Measurements from ENCODE around the gene SYNRG.
"Not testable (repeated sequence)": the region's sequence is repeated elsewhere in the genome, so short reads cannot be mapped to it uniquely, and the experiment has no call there.

SYNRG gene

GRCh38 chr17:37609170-37610040 is at the start of gene SYNRG:
Gene SYNRG (minus strand): TSS chr17:37609418. CDS start chr17:37609355, 63 bp downstream.
- DNase-seq (ENCODE audit: low read depth), result peak; percentile 89

- DNase-seq (ENCODE audit: low read depth), result no peak
Measured at GRCh38 chr17:37657202-37657601, 48.0 kb upstream of the SYNRG start.

GRCh38 chr17:37651849-37652248 is 42.6 kb upstream of the SYNRG start:
- no peak for DNase-seq (ENCODE audit: low read depth)

GRCh38 chr17:37650419-37651003 is 41.3 kb upstream of the SYNRG start:
- no peak for DNase-seq (ENCODE audit: low read depth)

GRCh38 chr17:37648555-37648954 is 39.3 kb upstream of the SYNRG start:
- DNase-seq (ENCODE audit: low read depth), result no peak

GRCh38 chr17:37647856-37648255 is 38.6 kb upstream of the SYNRG start:
- no peak for DNase-seq (ENCODE audit: low read depth)

- DNase-seq (ENCODE audit: low read depth), result no peak
Measured at GRCh38 chr17:37643869-37644268, 34.7 kb upstream of the SYNRG start.

GRCh38 chr17:37643118-37643766 is 34.0 kb upstream of the SYNRG start, which contains the start of gene DDX52:
Gene DDX52 (minus strand): TSS chr17:37643446. CDS start chr17:37643420, 26 bp downstream.
- DNase-seq (ENCODE audit: low read depth), result peak; percentile 77

- DNase-seq (ENCODE audit: low read depth), result no peak
Measured at GRCh38 chr17:37642681-37643080, 33.5 kb upstream of the SYNRG start.

GRCh38 chr17:37640015-37640414 is 30.8 kb upstream of the SYNRG start:
- DNase-seq (ENCODE audit: low read depth), result no peak

GRCh38 chr17:37637956-37638355 is 28.7 kb upstream of the SYNRG start:
- no peak for DNase-seq (ENCODE audit: low read depth)

- DNase-seq (ENCODE audit: low read depth), result not testable (repeated sequence)
Measured at GRCh38 chr17:37616430-37616829, 7.2 kb upstream of the SYNRG start.

- no peak for DNase-seq (ENCODE audit: low read depth)
Measured at GRCh38 chr17:37614823-37615222, 5.6 kb upstream of the SYNRG start.

- DNase-seq (ENCODE audit: low read depth), result no peak
Measured at GRCh38 chr17:37614391-37614790, 5.2 kb upstream of the SYNRG start.

GRCh38 chr17:37610971-37611370 is 1.8 kb upstream of the SYNRG start:
- DNase-seq (ENCODE audit: low read depth), result no peak

- DNase-seq (ENCODE audit: low read depth), result not testable (repeated sequence)
Measured at GRCh38 chr17:37610041-37610420, 813 bp upstream of the SYNRG start.

- DNase-seq (ENCODE audit: low read depth), result no peak
Measured at GRCh38 chr17:37608351-37609169, 658 bp downstream of the SYNRG start.

- DNase-seq (ENCODE audit: low read depth), result no peak
Measured at GRCh38 chr17:37607637-37608331, 1.4 kb downstream of the SYNRG start.

- DNase-seq (ENCODE audit: low read depth), result no peak
Measured at GRCh38 chr17:37605813-37606505, 3.3 kb downstream of the SYNRG start.

GRCh38 chr17:37605081-37605480 is 4.1 kb downstream of the SYNRG start:
- no peak for DNase-seq (ENCODE audit: low read depth)

- DNase-seq (ENCODE audit: low read depth), result no peak
Measured at GRCh38 chr17:37604556-37604955, 4.7 kb downstream of the SYNRG start.
